Measurements from ENCODE around the gene TMEM80. TPM values are rescaled to one million over a fixed set of nuclear protein-coding genes. Genes with fewer than 3 reads are reported as not detected.
"Not testable (repeated sequence)": the region's sequence is repeated elsewhere in the genome, so short reads cannot be mapped to it uniquely, and the experiment has no call there.

TMEM80 gene
- total and polyA plus RNA-seq, 2 experiments from 2014 or later: 12.8 to 25.4 TPM

- ATAC-seq: no peak
- H3K4me3 Mint-ChIP-seq: no peak overlapping the region
- H2AFZ ChIP-seq: no peak overlapping the region
- peaks cover 2% of the 10 kb centered on the region; the same call in 2 of the 3 replicates for H3K9me3 Mint-ChIP-seq
- peaks cover 3% of the 10 kb centered on the region; the same call in 2 of the 3 replicates for H3K36me3 Mint-ChIP-seq (ENCODE audit: low read depth)
- no peak overlapping the region for H3K4me2 ChIP-seq
- H4K20me1 ChIP-seq (replicated peaks; ENCODE audit: insufficient read depth): no peaks in the 10 kb centered on the region
- H3K79me2 ChIP-seq (replicated peaks; ENCODE audit: insufficient read depth): no peaks in the 10 kb centered on the region
- H3K4me1 ChIP-seq (ENCODE audit: insufficient read depth): peaks cover 6% of the 10 kb centered on the region
- H3K27ac ChIP-seq (ENCODE audit: low read depth): no peak overlapping the region
- no peaks in the 10 kb centered on the region for H3K27me3 ChIP-seq (ENCODE audit: insufficient read depth)
- no peak overlapping the region for H3K4me3 ChIP-seq
- H3K4me1 Mint-ChIP-seq: peaks cover 8% of the 10 kb centered on the region
- no peak for DNase-seq (ENCODE audit: low spot score)
- peaks cover 9% of the 10 kb centered on the region; the same call in 1 of the 2 replicates for H3F3A ChIP-seq (replicated peaks; ENCODE audit: low read depth)
- H3K27me3 Mint-ChIP-seq (ENCODE audit: insufficient read depth, low read depth, poor library complexity): peaks cover 11% of the 10 kb centered on the region
- no peaks in the 10 kb centered on the region for H3K36me3 ChIP-seq (ENCODE audit: insufficient read depth)
- H3K9me2 ChIP-seq (ENCODE audit: insufficient read depth): no peaks in the 10 kb centered on the region
- no peak overlapping the region for H3K27ac Mint-ChIP-seq
- TF ChIP-seq CREB1 (CRISPR knock-in tag; IDR thresholded peaks at IDR 0.05; ENCODE audit: low read depth) (no peak), ZNF114 (CRISPR knock-in tag; IDR thresholded peaks at IDR 0.05) (no peak), NANOG (IDR thresholded peaks at IDR 0.05; ENCODE audit: borderline replicate concordance) (no peak)
- TF ChIP-seq, protein P1, sequence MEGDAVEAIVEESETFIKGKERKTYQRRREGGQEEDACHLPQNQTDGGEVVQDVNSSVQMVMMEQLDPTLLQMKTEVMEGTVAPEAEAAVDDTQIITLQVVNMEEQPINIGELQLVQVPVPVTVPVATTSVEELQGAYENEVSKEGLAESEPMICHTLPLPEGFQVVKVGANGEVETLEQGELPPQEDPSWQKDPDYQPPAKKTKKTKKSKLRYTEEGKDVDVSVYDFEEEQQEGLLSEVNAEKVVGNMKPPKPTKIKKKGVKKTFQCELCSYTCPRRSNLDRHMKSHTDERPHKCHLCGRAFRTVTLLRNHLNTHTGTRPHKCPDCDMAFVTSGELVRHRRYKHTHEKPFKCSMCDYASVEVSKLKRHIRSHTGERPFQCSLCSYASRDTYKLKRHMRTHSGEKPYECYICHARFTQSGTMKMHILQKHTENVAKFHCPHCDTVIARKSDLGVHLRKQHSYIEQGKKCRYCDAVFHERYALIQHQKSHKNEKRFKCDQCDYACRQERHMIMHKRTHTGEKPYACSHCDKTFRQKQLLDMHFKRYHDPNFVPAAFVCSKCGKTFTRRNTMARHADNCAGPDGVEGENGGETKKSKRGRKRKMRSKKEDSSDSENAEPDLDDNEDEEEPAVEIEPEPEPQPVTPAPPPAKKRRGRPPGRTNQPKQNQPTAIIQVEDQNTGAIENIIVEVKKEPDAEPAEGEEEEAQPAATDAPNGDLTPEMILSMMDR (conservative IDR thresholded peaks at IDR 0.05; ENCODE audit: low read depth in 2 of 2): no peak
Observed at GRCh38 chr11:728901-729491, 33.4 kb downstream of the TMEM80 start.

- H3K27ac ChIP-seq (ENCODE audit: low read depth): no peak overlapping the region
- no peaks in the 10 kb centered on the region for H3K9me2 ChIP-seq (ENCODE audit: insufficient read depth)
- H3K27ac Mint-ChIP-seq: no peak overlapping the region
- peaks cover 6% of the 10 kb centered on the region for H3K4me1 ChIP-seq (ENCODE audit: insufficient read depth)
- no peaks in the 10 kb centered on the region for H4K20me1 ChIP-seq (replicated peaks; ENCODE audit: insufficient read depth)
- peaks cover 6% of the 10 kb centered on the region; the same call in 1 of the 2 replicates for H3F3A ChIP-seq (replicated peaks; ENCODE audit: low read depth)
- no peak overlapping the region for H3K4me3 ChIP-seq
- H2AFZ ChIP-seq: no peak overlapping the region
- no peak for ATAC-seq
- no peak overlapping the region for H3K4me2 ChIP-seq
- H3K79me2 ChIP-seq (replicated peaks; ENCODE audit: insufficient read depth): no peaks in the 10 kb centered on the region
- DNase-seq (ENCODE audit: low spot score): no peak
- H3K36me3 Mint-ChIP-seq (ENCODE audit: low read depth): peaks cover 7% of the 10 kb centered on the region; the same call in 2 of the 3 replicates
- no peaks in the 10 kb centered on the region for H3K36me3 ChIP-seq (ENCODE audit: insufficient read depth)
- H3K4me1 Mint-ChIP-seq: peaks cover 6% of the 10 kb centered on the region
- TF ChIP-seq EZH2 (IDR thresholded peaks at IDR 0.05; ENCODE audit: low read depth, unreplicated experiment) (no peak), STAT1 (IDR thresholded peaks at IDR 0.05; ENCODE audit: unreplicated experiment) (no peak)
- H3K9me3 Mint-ChIP-seq: peaks cover 7% of the 10 kb centered on the region; the same call in 2 of the 3 replicates
- no peak overlapping the region; the same call in 2 of the 3 replicates for H3K4me3 Mint-ChIP-seq
- no peaks in the 10 kb centered on the region for H3K27me3 ChIP-seq (ENCODE audit: insufficient read depth)
- H3K27me3 Mint-ChIP-seq (ENCODE audit: insufficient read depth, low read depth, poor library complexity): peaks cover 11% of the 10 kb centered on the region
Observed at GRCh38 chr11:729492-730074, 34.0 kb downstream of the TMEM80 start.

DNA sequence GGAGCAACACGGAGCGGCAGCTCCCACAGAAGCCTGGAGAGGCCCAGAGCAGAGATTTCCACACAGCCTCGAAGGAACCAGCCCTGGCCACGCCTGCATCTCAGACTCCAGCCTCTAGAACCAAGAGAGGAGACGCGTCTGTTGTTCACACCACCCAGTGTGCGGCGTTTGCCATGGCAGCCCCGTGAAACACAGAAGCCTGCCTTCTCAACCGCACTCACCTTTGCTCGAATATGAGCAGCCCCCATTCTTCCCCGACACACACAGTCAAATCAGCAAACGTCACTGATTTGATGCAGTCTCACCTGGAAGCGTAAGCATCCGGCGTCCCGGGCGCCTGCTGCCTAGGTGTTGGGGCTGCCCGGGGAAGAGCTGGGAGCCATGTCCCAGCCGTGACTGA, 37.5 kb downstream of the TMEM80 start:
- H3K27ac ChIP-seq (ENCODE audit: low read depth): no peak overlapping the region
- TF ChIP-seq EZH2 (IDR thresholded peaks at IDR 0.05; ENCODE audit: low read depth, unreplicated experiment): no peak
- TF ChIP-seq NANOG (IDR thresholded peaks at IDR 0.05; ENCODE audit: borderline replicate concordance): no peak
- no peak for TF ChIP-seq STAT1 (IDR thresholded peaks at IDR 0.05; ENCODE audit: unreplicated experiment)
- TF ChIP-seq, protein P2, sequence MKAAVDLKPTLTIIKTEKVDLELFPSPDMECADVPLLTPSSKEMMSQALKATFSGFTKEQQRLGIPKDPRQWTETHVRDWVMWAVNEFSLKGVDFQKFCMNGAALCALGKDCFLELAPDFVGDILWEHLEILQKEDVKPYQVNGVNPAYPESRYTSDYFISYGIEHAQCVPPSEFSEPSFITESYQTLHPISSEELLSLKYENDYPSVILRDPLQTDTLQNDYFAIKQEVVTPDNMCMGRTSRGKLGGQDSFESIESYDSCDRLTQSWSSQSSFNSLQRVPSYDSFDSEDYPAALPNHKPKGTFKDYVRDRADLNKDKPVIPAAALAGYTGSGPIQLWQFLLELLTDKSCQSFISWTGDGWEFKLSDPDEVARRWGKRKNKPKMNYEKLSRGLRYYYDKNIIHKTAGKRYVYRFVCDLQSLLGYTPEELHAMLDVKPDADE (IDR thresholded peaks at IDR 0.05): no peak
- H3K4me3 ChIP-seq: no peak overlapping the region
- H3K27me3 Mint-ChIP-seq (ENCODE audit: insufficient read depth, low read depth, poor library complexity): peaks cover 15% of the 10 kb centered on the region
- DNase-seq (ENCODE audit: low spot score) (peak; percentile 35), ATAC-seq (no peak)
- H3K4me1 Mint-ChIP-seq: no peaks in the 10 kb centered on the region; the same call in 2 of the 3 replicates
- H3K27ac Mint-ChIP-seq: no peak overlapping the region
- no peaks in the 10 kb centered on the region for H3K27me3 ChIP-seq (ENCODE audit: insufficient read depth)
- peak overlapping the region; percentile 56; the same call in 1 of the 2 replicates for H2AFZ ChIP-seq
- no peaks in the 10 kb centered on the region for H3K79me2 ChIP-seq (replicated peaks; ENCODE audit: insufficient read depth)
- peaks cover 17% of the 10 kb centered on the region; the same call in 2 of the 3 replicates for H3K36me3 Mint-ChIP-seq (ENCODE audit: low read depth)
- no peaks in the 10 kb centered on the region for H4K20me1 ChIP-seq (replicated peaks; ENCODE audit: insufficient read depth)
- H3K4me2 ChIP-seq: no peak overlapping the region
- H3K9me3 Mint-ChIP-seq: peaks cover 16% of the 10 kb centered on the region; the same call in 2 of the 3 replicates
- no peak overlapping the region for H3K4me3 Mint-ChIP-seq
- no peaks in the 10 kb centered on the region for H3K4me1 ChIP-seq (ENCODE audit: insufficient read depth)
- no peaks in the 10 kb centered on the region for H3K36me3 ChIP-seq (ENCODE audit: insufficient read depth)
- no peaks in the 10 kb centered on the region for H3K9me2 ChIP-seq (ENCODE audit: insufficient read depth)
- H3F3A ChIP-seq (replicated peaks; ENCODE audit: low read depth): no peaks in the 10 kb centered on the region; the same call in 1 of the 2 replicates

DNA sequence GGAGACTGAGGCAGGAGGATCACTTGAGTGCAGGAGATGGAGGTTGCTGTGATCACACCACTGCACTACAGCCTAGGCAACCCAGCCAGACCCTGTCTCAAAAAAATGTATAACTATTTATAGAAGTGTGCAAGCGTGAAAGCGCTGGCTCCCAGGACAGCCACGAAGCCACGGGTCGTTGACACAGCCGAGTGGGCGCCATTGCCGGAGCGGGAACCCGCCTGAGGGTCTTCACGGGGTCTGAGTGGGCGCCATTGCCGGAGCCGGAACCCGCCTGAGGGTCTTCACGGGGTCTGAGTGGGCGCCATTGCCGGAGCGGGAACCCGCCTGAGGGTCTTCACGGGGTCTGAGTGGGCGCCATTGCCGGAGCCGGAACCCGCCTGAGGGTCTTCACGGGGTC, 38.9 kb downstream of the TMEM80 start:
- H4K20me1 ChIP-seq (replicated peaks; ENCODE audit: insufficient read depth); H3K27me3 ChIP-seq (ENCODE audit: insufficient read depth); H2AFZ ChIP-seq; H3K9me2 ChIP-seq (ENCODE audit: insufficient read depth); ATAC-seq; H3K27ac ChIP-seq (ENCODE audit: low read depth); H3K4me3 Mint-ChIP-seq; H3K79me2 ChIP-seq (replicated peaks; ENCODE audit: insufficient read depth); DNase-seq (ENCODE audit: low spot score); H3K4me2 ChIP-seq; H3K36me3 ChIP-seq (ENCODE audit: insufficient read depth); H3K27ac Mint-ChIP-seq; H3K4me1 Mint-ChIP-seq; H3K4me1 ChIP-seq (ENCODE audit: insufficient read depth); H3K4me3 ChIP-seq; H3F3A ChIP-seq (replicated peaks; ENCODE audit: low read depth): not testable (repeated sequence)
- Mint-ChIP-seq H3K27me3 (ENCODE audit: insufficient read depth, low read depth, poor library complexity) (peaks cover 17% of the 10 kb centered on the region), H3K9me3 (peaks cover 16% of the 10 kb centered on the region; the same call in 2 of the 3 replicates), H3K36me3 (ENCODE audit: low read depth) (peaks cover 17% of the 10 kb centered on the region; the same call in 2 of the 3 replicates)
